Neutrophil (primary cell): ENCODE results near the gene PPP6R2.

ENCODE experiments used
- H3K27ac ChIP-seq: fragments of 200-600 bp; sonication (generic); 2 replicates; pipeline ENCODE4 v1.5.1; 2016; ENCODE audit warnings: mild to moderate bottlenecking, moderate library complexity
- H3K27me3 ChIP-seq: fragments of 200-600 bp; sonication (generic); 2 replicates; pipeline ENCODE4 v1.6.0; 2016; ENCODE audit warnings: mild to moderate bottlenecking
- H3K36me3 ChIP-seq: fragments of 200-600 bp; sonication (generic); 2 replicates; pipeline ENCODE4 v1.5.1; 2017
- H3K4me1 ChIP-seq, 2 experiments: fragments of 200-600 bp in 1 of 2; sonication (generic) in 1 of 2; 1 replicate in 1 of 2; 2 replicates in 1 of 2; pipeline versions ENCODE4 v1.5.1 to v1.6.1; 2013 to 2016; ENCODE audit warnings: low read depth in 1 of 2, low read length in 1 of 2, mild to moderate bottlenecking in 1 of 2, moderate library complexity in 1 of 2; ENCODE audit not compliant: control insufficient read depth in 1 of 2, insufficient read depth in 1 of 2
- H3K4me3 ChIP-seq, 2 experiments: fragments of 200-600 bp in 1 of 2; sonication (generic) in 1 of 2; 1 replicate in 1 of 2; 2 replicates in 1 of 2; pipeline ENCODE4 v1.5.1; 2013 to 2016; ENCODE audit warnings: low read depth in 1 of 2, low read length in 1 of 2, mild to moderate bottlenecking in 1 of 2, moderate library complexity in 1 of 2
- H3K9me3 ChIP-seq: fragments of 200-600 bp; sonication (generic); 2 replicates; pipeline ENCODE4 v1.5.1; 2016
- TF ChIP-seq, protein P1 (sequence below): fragments of 200-600 bp; sonication (generic); IDR thresholded peaks from 2 replicates; pipeline ENCODE4 v1.5.1; 2016; ENCODE audit warnings: antibody characterized with exemption

Gene PPP6R2

DNA sequence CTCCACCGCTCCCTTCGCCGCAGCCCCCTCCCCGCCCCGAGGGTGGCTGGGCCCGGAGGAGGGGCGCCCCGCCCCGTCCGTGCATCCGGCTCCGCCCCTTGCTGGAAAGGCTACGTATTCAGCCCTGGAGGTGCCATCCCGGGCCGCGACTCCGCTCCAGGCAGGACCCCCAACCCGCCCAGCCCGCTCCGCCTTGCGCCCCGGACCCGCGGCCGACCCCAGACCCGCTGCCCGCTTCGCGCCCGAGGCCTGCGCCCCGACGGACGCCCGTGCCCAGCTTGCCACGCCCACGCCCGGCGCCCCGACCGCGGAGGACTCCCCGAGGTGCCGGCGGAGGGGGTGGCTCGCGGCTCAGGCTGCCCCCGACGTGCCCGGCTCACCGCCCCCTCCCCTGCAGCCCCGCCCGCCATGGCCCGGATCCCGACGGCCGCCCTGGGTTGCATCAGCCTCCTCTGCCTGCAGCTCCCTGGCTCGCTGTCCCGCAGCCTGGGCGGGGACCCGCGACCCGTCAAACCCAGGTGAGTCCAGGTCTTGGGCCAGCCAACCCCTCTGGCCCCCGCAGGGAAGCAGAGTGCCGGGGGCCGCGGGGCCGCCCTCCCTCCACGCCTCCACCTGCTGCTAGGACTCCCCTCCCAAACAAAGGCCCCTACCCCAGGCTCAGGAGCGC, 138.4 kb downstream of the PPP6R2 start, which contains the start of gene ADM2:
ADM2 (plus strand) TSS at position 104 of the 667 bp plus-strand sequence; CDS start at position 409, 305 bp downstream.
- Histone ChIP-seq H3K27ac (no peak within 1 kb of the TSS), H3K9me3 (no peaks in the 10 kb centered on the region), H3K4me1 (peaks cover 5 to 10% of the 10 kb centered on the region in 2 experiments), H3K4me3 (peak within 1 kb of the TSS; percentile 65 to 80), H3K36me3 (no peaks in the 10 kb centered on the region), H3K27me3 (peaks cover 98% of the 10 kb centered on the region)
- TF ChIP-seq, protein P1, sequence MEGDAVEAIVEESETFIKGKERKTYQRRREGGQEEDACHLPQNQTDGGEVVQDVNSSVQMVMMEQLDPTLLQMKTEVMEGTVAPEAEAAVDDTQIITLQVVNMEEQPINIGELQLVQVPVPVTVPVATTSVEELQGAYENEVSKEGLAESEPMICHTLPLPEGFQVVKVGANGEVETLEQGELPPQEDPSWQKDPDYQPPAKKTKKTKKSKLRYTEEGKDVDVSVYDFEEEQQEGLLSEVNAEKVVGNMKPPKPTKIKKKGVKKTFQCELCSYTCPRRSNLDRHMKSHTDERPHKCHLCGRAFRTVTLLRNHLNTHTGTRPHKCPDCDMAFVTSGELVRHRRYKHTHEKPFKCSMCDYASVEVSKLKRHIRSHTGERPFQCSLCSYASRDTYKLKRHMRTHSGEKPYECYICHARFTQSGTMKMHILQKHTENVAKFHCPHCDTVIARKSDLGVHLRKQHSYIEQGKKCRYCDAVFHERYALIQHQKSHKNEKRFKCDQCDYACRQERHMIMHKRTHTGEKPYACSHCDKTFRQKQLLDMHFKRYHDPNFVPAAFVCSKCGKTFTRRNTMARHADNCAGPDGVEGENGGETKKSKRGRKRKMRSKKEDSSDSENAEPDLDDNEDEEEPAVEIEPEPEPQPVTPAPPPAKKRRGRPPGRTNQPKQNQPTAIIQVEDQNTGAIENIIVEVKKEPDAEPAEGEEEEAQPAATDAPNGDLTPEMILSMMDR, result no peak

DNA sequence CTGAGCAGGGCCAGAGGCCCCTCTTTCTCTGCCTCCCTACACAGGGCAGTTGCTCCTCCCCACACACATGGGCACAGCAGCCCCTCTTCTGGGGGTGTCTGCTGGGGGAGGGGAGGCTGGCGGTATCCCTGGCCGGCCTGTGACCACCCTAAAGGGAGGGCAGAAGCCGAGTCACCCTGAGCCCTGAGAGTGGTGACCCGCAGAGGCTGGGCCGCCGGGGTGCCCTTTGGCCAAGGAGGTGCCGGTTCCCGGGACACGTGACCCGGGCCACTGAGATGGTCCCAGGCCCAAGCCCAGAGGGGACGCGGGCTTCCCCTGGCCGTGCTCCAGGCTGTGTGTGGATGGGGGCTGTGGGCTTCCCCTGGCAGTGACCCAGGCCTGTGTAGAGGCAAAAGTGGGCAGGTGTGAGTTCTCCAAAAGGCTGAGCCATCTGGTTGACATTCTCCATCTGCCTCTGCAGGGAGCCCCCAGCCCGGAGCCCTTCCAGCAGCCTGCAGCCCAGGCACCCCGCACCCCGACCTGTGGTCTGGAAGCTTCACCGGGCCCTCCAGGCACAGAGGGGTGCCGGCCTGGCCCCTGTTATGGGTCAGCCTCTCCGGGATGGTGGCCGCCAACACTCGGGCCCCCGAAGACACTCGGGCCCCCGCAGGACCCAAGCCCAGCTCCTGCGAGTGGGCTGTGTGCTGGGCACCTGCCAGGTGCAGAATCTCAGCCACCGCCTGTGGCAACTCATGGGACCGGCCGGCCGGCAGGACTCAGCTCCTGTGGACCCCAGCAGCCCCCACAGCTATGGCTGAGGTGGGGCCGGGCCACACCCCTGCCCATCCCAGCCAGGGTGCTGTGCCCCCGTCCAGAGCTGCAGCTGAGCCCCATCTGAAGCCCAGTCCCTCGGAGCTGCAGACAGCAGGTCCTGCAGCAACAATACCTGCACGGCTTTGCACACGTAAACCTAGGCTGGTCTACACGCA, 139.3 kb downstream of the PPP6R2 start:
- peaks cover 5 to 10% of the 10 kb centered on the region in 2 experiments for H3K4me1 ChIP-seq
- no peaks in the 10 kb centered on the region for H3K36me3 ChIP-seq
- peaks cover 98% of the 10 kb centered on the region for H3K27me3 ChIP-seq
- no peaks in the 10 kb centered on the region for H3K9me3 ChIP-seq
- TF ChIP-seq, protein P1, result no peak
- no peak overlapping the region for H3K27ac ChIP-seq
- peak overlapping the region; percentile 65 to 80 for H3K4me3 ChIP-seq

DNA sequence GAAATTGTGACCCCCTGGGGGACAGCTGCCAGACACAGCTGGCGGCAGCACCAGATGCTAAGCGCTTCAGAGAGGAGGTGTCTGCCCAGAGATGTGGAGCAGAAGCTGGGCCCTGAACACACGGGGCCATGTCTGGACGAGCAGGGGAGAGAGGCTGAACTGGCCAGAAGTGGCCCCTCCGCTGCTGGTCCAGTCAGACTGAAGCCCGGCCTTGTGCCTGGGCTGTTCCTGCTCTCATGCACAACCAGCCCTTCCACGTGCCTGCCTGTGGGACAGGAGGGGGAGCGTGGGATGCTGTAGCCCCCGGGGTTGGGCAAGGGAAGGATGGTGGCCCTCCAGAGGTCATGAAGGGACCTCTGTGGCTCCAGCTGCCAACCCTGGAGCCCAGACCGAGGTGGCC, 140.0 kb downstream of the PPP6R2 start:
- no peak overlapping the region for H3K27ac ChIP-seq
- TF ChIP-seq, protein P1, result no peak
- no peaks in the 10 kb centered on the region for H3K36me3 ChIP-seq
- H3K4me1 ChIP-seq, result peaks cover 5 to 10% of the 10 kb centered on the region in 2 experiments
- H3K9me3 ChIP-seq, result no peaks in the 10 kb centered on the region
- no peak overlapping the region for H3K4me3 ChIP-seq
- H3K27me3 ChIP-seq, result peaks cover 92% of the 10 kb centered on the region

DNA sequence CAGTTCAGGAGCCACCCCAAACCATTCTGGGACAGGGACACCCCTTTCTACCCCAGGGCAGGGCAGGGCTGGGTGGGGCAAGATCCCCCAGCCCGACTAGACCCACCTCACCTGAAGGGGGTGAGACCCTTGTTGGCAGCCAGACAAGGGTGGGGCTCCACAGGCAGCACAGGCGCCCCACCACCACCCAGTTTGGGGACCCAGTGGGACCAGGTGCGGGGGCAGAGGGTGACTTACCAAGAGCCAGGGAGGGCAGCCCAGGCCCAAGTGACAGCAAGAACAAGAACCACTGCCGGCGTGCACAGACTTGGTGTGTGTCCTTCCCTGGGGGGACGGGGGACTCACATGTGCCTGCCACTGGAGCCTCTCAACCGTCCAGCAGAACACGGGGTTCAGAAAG, 140.4 kb downstream of the PPP6R2 start:
- Histone ChIP-seq H3K27me3 (peaks cover 90% of the 10 kb centered on the region), H3K9me3 (no peaks in the 10 kb centered on the region), H3K27ac (no peak overlapping the region), H3K4me1 (peaks cover 5 to 10% of the 10 kb centered on the region in 2 experiments), H3K36me3 (no peaks in the 10 kb centered on the region), H3K4me3 (no peak overlapping the region)
- TF ChIP-seq, protein P1, result no peak

DNA sequence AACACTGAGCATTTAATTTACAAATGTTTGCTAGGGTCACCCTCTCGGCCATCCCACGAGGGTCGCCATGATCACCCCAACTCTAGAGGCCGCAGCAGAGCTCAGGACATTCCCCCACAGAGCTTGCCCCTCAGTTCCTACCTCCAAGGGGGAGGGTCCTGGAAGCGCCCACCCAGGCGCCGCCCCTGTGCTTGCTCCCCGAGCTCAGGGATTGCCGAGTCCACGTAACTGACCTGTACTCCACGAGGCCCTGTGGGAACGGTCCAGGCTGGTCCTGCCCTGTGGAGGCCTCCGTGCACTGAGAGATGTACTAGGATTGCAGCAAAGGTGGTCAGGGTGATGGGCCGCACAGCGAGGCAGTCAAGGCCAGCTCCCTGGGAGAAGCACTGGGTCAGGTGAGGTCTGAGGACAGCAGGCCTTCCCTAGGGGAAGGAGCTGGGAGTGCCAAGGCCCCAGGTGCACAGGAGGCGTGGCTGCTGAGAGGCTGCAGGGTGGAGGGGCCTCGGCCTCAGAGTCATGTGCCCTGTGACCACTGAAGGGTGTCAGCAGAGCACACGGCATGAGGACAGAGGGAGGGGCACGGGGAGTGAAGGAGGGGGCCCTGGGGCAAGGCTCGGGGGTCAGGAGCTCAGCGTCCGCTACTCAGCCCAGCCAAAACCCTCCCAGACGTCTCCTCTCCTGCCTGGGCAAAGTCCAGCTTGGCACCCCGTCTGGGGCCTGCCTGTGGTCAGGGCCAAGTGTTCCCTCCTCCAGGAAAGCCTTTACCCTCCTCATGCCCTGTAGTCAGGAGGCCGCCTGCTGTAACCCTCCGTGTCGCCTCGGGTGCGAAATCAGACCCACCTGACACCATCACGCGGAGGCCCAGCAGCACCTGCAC, 141.1 kb downstream of the PPP6R2 start:
- H3K9me3 ChIP-seq, result no peaks in the 10 kb centered on the region
- no peaks in the 10 kb centered on the region for H3K36me3 ChIP-seq
- peaks cover 83% of the 10 kb centered on the region for H3K27me3 ChIP-seq
- H3K4me3 ChIP-seq, result no peak overlapping the region
- peaks cover 5 to 10% of the 10 kb centered on the region in 2 experiments for H3K4me1 ChIP-seq
- TF ChIP-seq, protein P1, result no peak
- H3K27ac ChIP-seq, result no peak overlapping the region
